ENCODE results near the gene SYPL1.

The SYPL1 gene

GRCh38 chr7:106125417-106125816 is 13.3 kb upstream of the SYPL1 start:
- no peaks in the 10 kb centered on the region for H3K4me1 ChIP-seq (ENCODE audit: control insufficient read depth in 2 of 2, insufficient read depth in 1 of 2, low read depth in 1 of 2, low read length in 2 of 2)
- no peak overlapping the region for H2AFZ ChIP-seq (ENCODE audit: low read length)
- DNase-seq (ENCODE audit: low spot score), result no peak
- peaks cover 0 to 31% (median 0%) of the 10 kb centered on the region in 3 experiments for H3K27me3 ChIP-seq (ENCODE audit: control insufficient read depth in 3 of 3, insufficient read depth in 3 of 3, low read depth in 1 of 3, low read length in 3 of 3)
- no peak overlapping the region for H2BK120ac ChIP-seq (ENCODE audit: low read depth, low read length)
- no peak overlapping the region for H3K9ac ChIP-seq (ENCODE audit: low read depth, low read length, poor library complexity)
- H2BK15ac ChIP-seq (ENCODE audit: low read length), result no peak overlapping the region
- no peak overlapping the region for H3K4ac ChIP-seq (ENCODE audit: low read length)
- H2BK5ac ChIP-seq (ENCODE audit: low read length), result no peak overlapping the region
- H2BK12ac ChIP-seq (ENCODE audit: low read length), result no peak overlapping the region
- no peak overlapping the region for H4K91ac ChIP-seq (ENCODE audit: low read depth, low read length, poor library complexity)
- H3K27ac ChIP-seq (replicated peaks; ENCODE audit: low read length), result no peak overlapping the region
- H3K18ac ChIP-seq (ENCODE audit: low read length), result no peak overlapping the region
- no peak overlapping the region for H3K4me2 ChIP-seq (ENCODE audit: insufficient read depth, low read length, poor library complexity, severe bottlenecking)
- no peak overlapping the region for H3K14ac ChIP-seq (ENCODE audit: low read length)
- no peaks in the 10 kb centered on the region for H3K9me3 ChIP-seq (replicated peaks in 1 of 2; ENCODE audit: control insufficient read depth in 2 of 2, insufficient read depth in 1 of 2, low read depth in 1 of 2, low read length in 2 of 2)
- no peaks in the 10 kb centered on the region for H3K79me1 ChIP-seq (ENCODE audit: low read depth, low read length)
- no CpG with 5 or more reads among the region's 4 CpGs for WGBS, 2 donors (ENCODE audit: extremely low coverage in 2 of 2, insufficient read length in 2 of 2, insufficient replicate concordance in 1 of 2)
- H2AK5ac ChIP-seq (ENCODE audit: low read depth, low read length), result no peak overlapping the region
- H4K8ac ChIP-seq (ENCODE audit: low read depth, low read length), result no peak overlapping the region
- H3K4me3 ChIP-seq (ENCODE audit: low read length in 2 of 2), result no peak overlapping the region
- H3K23ac ChIP-seq (ENCODE audit: low read depth, low read length, poor library complexity), result no peak overlapping the region
- H3K36me3 ChIP-seq (replicated peaks in 1 of 2; ENCODE audit: control insufficient read depth in 2 of 2, insufficient read depth in 2 of 2, low read length in 2 of 2), result no peaks in the 10 kb centered on the region

- no peak overlapping the region for H2AFZ ChIP-seq (ENCODE audit: low read length)
- H3K4ac ChIP-seq (ENCODE audit: low read length), result no peak overlapping the region
- H2BK5ac ChIP-seq (ENCODE audit: low read length), result no peak overlapping the region
- no peak overlapping the region for H2BK120ac ChIP-seq (ENCODE audit: low read depth, low read length)
- no peak overlapping the region for H4K8ac ChIP-seq (ENCODE audit: low read depth, low read length)
- no peak for DNase-seq (ENCODE audit: low spot score)
- H3K4me1 ChIP-seq (ENCODE audit: control insufficient read depth in 2 of 2, insufficient read depth in 1 of 2, low read depth in 1 of 2, low read length in 2 of 2), result no peaks in the 10 kb centered on the region
- H3K27ac ChIP-seq (replicated peaks; ENCODE audit: low read length), result no peak overlapping the region
- H3K23ac ChIP-seq (ENCODE audit: low read depth, low read length, poor library complexity), result no peak overlapping the region
- H3K4me2 ChIP-seq (ENCODE audit: insufficient read depth, low read length, poor library complexity, severe bottlenecking), result no peak overlapping the region
- H3K18ac ChIP-seq (ENCODE audit: low read length), result no peak overlapping the region
- H3K36me3 ChIP-seq (replicated peaks in 1 of 2; ENCODE audit: control insufficient read depth in 2 of 2, insufficient read depth in 2 of 2, low read length in 2 of 2), result no peaks in the 10 kb centered on the region
- H3K14ac ChIP-seq (ENCODE audit: low read length), result no peak overlapping the region
- H3K9ac ChIP-seq (ENCODE audit: low read depth, low read length, poor library complexity), result no peak overlapping the region
- no peak overlapping the region for H2AK5ac ChIP-seq (ENCODE audit: low read depth, low read length)
- no peaks in the 10 kb centered on the region for H3K9me3 ChIP-seq (replicated peaks in 1 of 2; ENCODE audit: control insufficient read depth in 2 of 2, insufficient read depth in 1 of 2, low read depth in 1 of 2, low read length in 2 of 2)
- H4K91ac ChIP-seq (ENCODE audit: low read depth, low read length, poor library complexity), result no peak overlapping the region
- H2BK15ac ChIP-seq (ENCODE audit: low read length), result no peak overlapping the region
- H2BK12ac ChIP-seq (ENCODE audit: low read length), result no peak overlapping the region
- no peaks in the 10 kb centered on the region for H3K79me1 ChIP-seq (ENCODE audit: low read depth, low read length)
- peaks cover 0 to 26% (median 0%) of the 10 kb centered on the region in 3 experiments for H3K27me3 ChIP-seq (ENCODE audit: control insufficient read depth in 3 of 3, insufficient read depth in 3 of 3, low read depth in 1 of 3, low read length in 3 of 3)
- no peak overlapping the region for H3K4me3 ChIP-seq (ENCODE audit: low read length in 2 of 2)
- WGBS, 2 donors (ENCODE audit: extremely low coverage in 2 of 2, insufficient read length in 2 of 2, insufficient replicate concordance in 1 of 2), result no CpG with 5 or more reads among the region's 1 CpG
These were observed 12.1 kb upstream of the SYPL1 start for GRCh38 chr7:106124186-106124585.

GRCh38 chr7:106122713-106123112 is 10.6 kb upstream of the SYPL1 start:
- Histone ChIP-seq H4K8ac (ENCODE audit: low read depth, low read length) (no peak overlapping the region), H3K4me1 (ENCODE audit: control insufficient read depth in 2 of 2, insufficient read depth in 1 of 2, low read depth in 1 of 2, low read length in 2 of 2) (no peaks in the 10 kb centered on the region), H2BK120ac (ENCODE audit: low read depth, low read length) (no peak overlapping the region), H3K27me3 (ENCODE audit: control insufficient read depth in 3 of 3, insufficient read depth in 3 of 3, low read depth in 1 of 3, low read length in 3 of 3) (peaks cover 0 to 22% (median 0%) of the 10 kb centered on the region in 3 experiments), H2BK15ac (ENCODE audit: low read length) (no peak overlapping the region), H3K4me3 (ENCODE audit: low read length in 2 of 2) (no peak overlapping the region), H3K23ac (ENCODE audit: low read depth, low read length, poor library complexity) (no peak overlapping the region), H3K18ac (ENCODE audit: low read length) (no peak overlapping the region), H3K4ac (ENCODE audit: low read length) (no peak overlapping the region), H2BK5ac (ENCODE audit: low read length) (no peak overlapping the region), H3K9ac (ENCODE audit: low read depth, low read length, poor library complexity) (no peak overlapping the region), H2AFZ (ENCODE audit: low read length) (no peak overlapping the region), H3K4me2 (ENCODE audit: insufficient read depth, low read length, poor library complexity, severe bottlenecking) (no peak overlapping the region), H3K36me3 (replicated peaks in 1 of 2; ENCODE audit: control insufficient read depth in 2 of 2, insufficient read depth in 2 of 2, low read length in 2 of 2) (no peaks in the 10 kb centered on the region), H4K91ac (ENCODE audit: low read depth, low read length, poor library complexity) (no peak overlapping the region), H3K79me1 (ENCODE audit: low read depth, low read length) (no peaks in the 10 kb centered on the region), H3K14ac (ENCODE audit: low read length) (no peak overlapping the region), H2AK5ac (ENCODE audit: low read depth, low read length) (no peak overlapping the region), H2BK12ac (ENCODE audit: low read length) (no peak overlapping the region), H3K27ac (replicated peaks; ENCODE audit: low read length) (no peak overlapping the region), H3K9me3 (replicated peaks in 1 of 2; ENCODE audit: control insufficient read depth in 2 of 2, insufficient read depth in 1 of 2, low read depth in 1 of 2, low read length in 2 of 2) (no peaks in the 10 kb centered on the region)
- DNase-seq (ENCODE audit: low spot score), result no peak
- no CpG with 5 or more reads among the region's 1 CpG for WGBS, 2 donors (ENCODE audit: extremely low coverage in 2 of 2, insufficient read length in 2 of 2, insufficient replicate concordance in 1 of 2)

- no peak overlapping the region for H3K27ac ChIP-seq (replicated peaks; ENCODE audit: low read length)
- no peak for DNase-seq (ENCODE audit: low spot score)
- no peak overlapping the region for H3K14ac ChIP-seq (ENCODE audit: low read length)
- H3K4me1 ChIP-seq (ENCODE audit: control insufficient read depth in 2 of 2, insufficient read depth in 1 of 2, low read depth in 1 of 2, low read length in 2 of 2), result no peaks in the 10 kb centered on the region
- H3K9ac ChIP-seq (ENCODE audit: low read depth, low read length, poor library complexity), result no peak overlapping the region
- peaks cover 0 to 35% (median 2%) of the 10 kb centered on the region in 3 experiments for H3K27me3 ChIP-seq (ENCODE audit: control insufficient read depth in 3 of 3, insufficient read depth in 3 of 3, low read depth in 1 of 3, low read length in 3 of 3)
- H3K18ac ChIP-seq (ENCODE audit: low read length), result no peak overlapping the region
- H2BK12ac ChIP-seq (ENCODE audit: low read length), result no peak overlapping the region
- H2BK15ac ChIP-seq (ENCODE audit: low read length), result no peak overlapping the region
- H2AK5ac ChIP-seq (ENCODE audit: low read depth, low read length), result no peak overlapping the region
- H3K4me3 ChIP-seq (ENCODE audit: low read length in 2 of 2), result no peak overlapping the region
- WGBS, 2 donors (ENCODE audit: extremely low coverage in 2 of 2, insufficient read length in 2 of 2, insufficient replicate concordance in 1 of 2), result no CpG with 5 or more reads among the region's 3 CpGs
- no peak overlapping the region for H3K4me2 ChIP-seq (ENCODE audit: insufficient read depth, low read length, poor library complexity, severe bottlenecking)
- no peaks in the 10 kb centered on the region for H3K9me3 ChIP-seq (replicated peaks in 1 of 2; ENCODE audit: control insufficient read depth in 2 of 2, insufficient read depth in 1 of 2, low read depth in 1 of 2, low read length in 2 of 2)
- no peak overlapping the region for H4K91ac ChIP-seq (ENCODE audit: low read depth, low read length, poor library complexity)
- no peak overlapping the region for H3K23ac ChIP-seq (ENCODE audit: low read depth, low read length, poor library complexity)
- H3K36me3 ChIP-seq (replicated peaks in 1 of 2; ENCODE audit: control insufficient read depth in 2 of 2, insufficient read depth in 2 of 2, low read length in 2 of 2), result no peaks in the 10 kb centered on the region
- H3K79me1 ChIP-seq (ENCODE audit: low read depth, low read length), result no peaks in the 10 kb centered on the region
- H2BK5ac ChIP-seq (ENCODE audit: low read length), result no peak overlapping the region
- H2BK120ac ChIP-seq (ENCODE audit: low read depth, low read length), result no peak overlapping the region
- H2AFZ ChIP-seq (ENCODE audit: low read length), result no peak overlapping the region
- H4K8ac ChIP-seq (ENCODE audit: low read depth, low read length), result no peak overlapping the region
- no peak overlapping the region for H3K4ac ChIP-seq (ENCODE audit: low read length)
These were observed 9.2 kb upstream of the SYPL1 start for GRCh38 chr7:106121189-106121810.

Measured in neuronal stem cell (in vitro differentiated cells).